HepG2 (cell line): ENCODE measurements around the gene ANXA2. TPM values are rescaled to one million over a fixed set of nuclear protein-coding genes. Genes with fewer than 3 reads are reported as not detected.

ENCODE experiments used
- ATAC-seq: fragments of 200-7000 bp; cut with Tn5 transposase; 3 replicates; pipeline ENCODE4 v1.9.1; 2020; ENCODE audit warnings: mild to moderate bottlenecking, moderate library complexity
- BruUV-seq: library from RNA; stranded (reverse); fragments of 400-500 nt; replicated peaks from 2 replicates; lab custom pipeline; 2021; lab: Mats Ljungman, UMichigan
- CTCF ChIA-PET: fragments of 300-600 bp; formaldehyde crosslinking; extraction: SDS; loops from one replicate; lab custom pipeline; 2021; ENCODE audit warnings: low total read pairs, inconsistent platforms, low intra/inter-chr PET ratio; lab: Yijun Ruan, JAX
- POLR2A ChIA-PET: fragments of 350-600 bp; sonication (Branson Sonifier 250); formaldehyde crosslinking; loops from one replicate; lab custom pipeline; 2020; ENCODE audit warnings: antibody characterized with exemption, inconsistent platforms; lab: Yijun Ruan, JAX
- DNase-seq: peaks from one replicate; pipeline ENCODE4 v3.0.0-alpha.2; 2015; ENCODE audit warnings: low spot score
- FAIRE-seq: peaks from 3 replicates; lab custom pipeline; 2011; peaks lifted over from hg19 to GRCh38; lab: Jason Lieb, UNC
- H2AFZ ChIP-seq: one replicate; pipeline ENCODE4 v1.6.1; 2011; ENCODE audit warnings: low read length, inconsistent platforms
- H3K27ac ChIP-seq: fragments of 300-600 bp; 3 replicates; pipeline ENCODE4 v1.8.0; 2011; ENCODE audit warnings: mixed run types, mild to moderate bottlenecking, mixed read lengths, low read length, inconsistent platforms; ENCODE audit not compliant: insufficient read depth; ENCODE audit errors: extremely low read length
- H3K27me3 ChIP-seq, 2 experiments: fragments of 200-600 bp in 1 of 2; 2 replicates in 1 of 2; 3 replicates in 1 of 2; pipeline versions ENCODE4 v1.6.0 to v1.8.0; 2011; ENCODE audit warnings: low read length in 2 of 2, mild to moderate bottlenecking in 2 of 2, moderate library complexity in 2 of 2, inconsistent platforms in 1 of 2; ENCODE audit not compliant: insufficient read depth in 2 of 2, control insufficient read depth in 1 of 2
- H3K36me3 ChIP-seq, 2 experiments: fragments of 200-600 bp in 1 of 2; replicated peaks in 1 of 2; 2 replicates in 1 of 2; 3 replicates in 1 of 2; pipeline versions ENCODE4 v1.5.1 to v1.8.0; 2011; ENCODE audit warnings: low read length in 2 of 2, inconsistent platforms in 1 of 2; ENCODE audit not compliant: insufficient read depth in 2 of 2, control insufficient read depth in 1 of 2
- H3K4me1 ChIP-seq: 2 replicates; pipeline ENCODE4 v1.5.1; 2012; ENCODE audit warnings: low read length, inconsistent platforms; ENCODE audit not compliant: insufficient read depth
- H3K4me2 ChIP-seq: 2 replicates; pipeline ENCODE4 v1.6.0; 2011; ENCODE audit warnings: low read depth, low read length, inconsistent platforms
- H3K4me3 ChIP-seq, 3 experiments: fragments of 200-600 bp in 1 of 3; sonication (generic), shearing (Covaris generic) in 1 of 3; replicated peaks in 1 of 3; 2 replicates each; pipeline ENCODE4 v1.5.1; 2011 to 2016; ENCODE audit warnings: low read length in 3 of 3, inconsistent platforms in 2 of 3, low read depth in 2 of 3, mild to moderate bottlenecking in 2 of 3, control low read depth in 1 of 3, mixed read lengths in 1 of 3; ENCODE audit not compliant: insufficient read depth in 1 of 3
- H3K79me2 ChIP-seq: one replicate; pipeline ENCODE4 v1.6.1; 2011; ENCODE audit warnings: low read length, inconsistent platforms; ENCODE audit not compliant: insufficient read depth
- H3K9ac ChIP-seq: 2 replicates; pipeline ENCODE4 v1.6.0; 2011; ENCODE audit warnings: mild to moderate bottlenecking, low read depth, low read length, inconsistent platforms; ENCODE audit not compliant: insufficient read depth
- H3K9me3 ChIP-seq: 2 replicates; pipeline ENCODE4 v1.5.1; 2012; ENCODE audit warnings: mild to moderate bottlenecking, low read length
- H4K20me1 ChIP-seq: 2 replicates; pipeline ENCODE4 v1.6.0; 2011; ENCODE audit warnings: inconsistent platforms, mild to moderate bottlenecking, low read length, moderate library complexity; ENCODE audit not compliant: insufficient read depth
- CBX5 ChIP-seq: sonication (generic); formaldehyde crosslinking; IDR thresholded peaks from 2 replicates; pipeline ENCODE4 v1.4.0; 2020; ENCODE audit warnings: missing genetic modification reagents, borderline replicate concordance
- CENPBD1 ChIP-seq: sonication (generic); formaldehyde crosslinking; IDR thresholded peaks from 2 replicates; pipeline ENCODE4 v1.8.0; 2022; ENCODE audit warnings: missing genetic modification reagents, low read depth, mild to moderate bottlenecking, borderline replicate concordance
- PITX1 ChIP-seq: sonication (generic); formaldehyde crosslinking; IDR thresholded peaks from 2 replicates; pipeline ENCODE4 v1.5.1; 2020; ENCODE audit warnings: mild to moderate bottlenecking, missing genetic modification reagents
- RELA ChIP-seq: sonication (generic); formaldehyde crosslinking; IDR thresholded peaks from 2 replicates; pipeline ENCODE4 v1.4.0; 2020; ENCODE audit warnings: missing genetic modification reagents
- SIX1 ChIP-seq: sonication (generic); formaldehyde crosslinking; IDR thresholded peaks from 2 replicates; pipeline ENCODE4 v1.4.0; 2020; ENCODE audit warnings: missing genetic modification reagents, borderline replicate concordance
- SOX5 ChIP-seq: IDR thresholded peaks from 2 replicates; pipeline ENCODE4 v1.6.1; 2016; ENCODE audit warnings: borderline replicate concordance
- SPEN ChIP-seq: sonication (generic); formaldehyde crosslinking; IDR thresholded peaks from 2 replicates; pipeline ENCODE4 v1.5.1; 2020; ENCODE audit warnings: low read depth, mild to moderate bottlenecking, missing genetic modification reagents
- THAP11 ChIP-seq: IDR thresholded peaks from 2 replicates; pipeline ENCODE4 v1.6.1; 2016; ENCODE audit warnings: missing biosample characterization, missing genetic modification reagents
- THYN1 ChIP-seq: sonication (generic); formaldehyde crosslinking; IDR thresholded peaks from 2 replicates; pipeline ENCODE4 v1.8.1; 2023; ENCODE audit warnings: low read depth, mild to moderate bottlenecking, moderate library complexity, missing genetic modification reagents, borderline replicate concordance
- ZKSCAN5 ChIP-seq: sonication (generic); formaldehyde crosslinking; IDR thresholded peaks from 2 replicates; pipeline ENCODE4 v1.5.1; 2020; ENCODE audit warnings: mild to moderate bottlenecking, missing genetic modification reagents
- ZNF205 ChIP-seq: IDR thresholded peaks from 2 replicates; pipeline ENCODE4 v1.6.1; 2018; ENCODE audit warnings: missing biosample characterization, missing genetic modification reagents
- ZNF446 ChIP-seq: sonication (generic); formaldehyde crosslinking; IDR thresholded peaks from 2 replicates; pipeline ENCODE4 v1.5.0; 2020; ENCODE audit warnings: mild to moderate bottlenecking, missing genetic modification reagents
- WGBS: methylation state at CpG from one replicate; pipeline ENCODE4 v1.1.6; 2017; ENCODE audit warnings: low lambda C conversion rate; 5-methylcytosine and 5-hydroxymethylcytosine counted together
- in situ Hi-C: cut with HindIII; loops from 2 replicates; pipeline ENCODE4 v1.10.0; 2017; ENCODE audit warnings: low pct_unique_long_range_greater_than_20kb; ENCODE audit not compliant: extremely low pct_ligation_motif_present
- intact Hi-C: fragments of 100-400 bp; cut with micrococcal nuclease; formaldehyde crosslinking; loops from one replicate; pipeline ENCODE4 v1.10.0; 2022; ENCODE audit not compliant: unreplicated experiment
- polyA plus RNA-seq, 8 experiments: library from polyadenylated mRNA; depleted of rRNA in 3 of 8; stranded (reverse) in 7 of 8; unstranded in 1 of 8; fragments of >200 nt; fragmentation: Illumina TruSeq in 4 of 8; extraction: Trizol in 4 of 8; gene quantifications; 2 replicates each; pipeline versions ENCODE4 v1.2.1 to v1.2.3, GENCODE V29; 2011 to 2016; ENCODE audit warnings: low read depth in 4 of 8, missing spikeins in 1 of 8, mixed read lengths in 1 of 8; ENCODE audit not compliant: insufficient read depth in 1 of 8
- total RNA-seq, 5 experiments: library from RNA; depleted of rRNA; stranded (reverse); fragments of >200 nt; fragmentation: Illumina TruSeq; extraction: Trizol; gene quantifications; 2 replicates each; pipeline ENCODE4 v1.2.3, GENCODE V29; 2016; ENCODE audit warnings: low read depth in 1 of 5
- TF ChIP-seq, protein P1 (sequence below): sonication (generic); formaldehyde crosslinking; IDR thresholded peaks from 2 replicates; pipeline ENCODE4 v1.8.0; 2023; ENCODE audit warnings: mild to moderate bottlenecking, missing genetic modification reagents
- TF ChIP-seq, protein P2 (sequence below): IDR thresholded peaks from 2 replicates; pipeline ENCODE4 v1.6.1; 2016; ENCODE audit warnings: missing biosample characterization, missing genetic modification reagents, low read depth

ANXA2 gene
- total and polyA plus RNA-seq, 2 of the 13 experiments (the other 11 are each of a cell fraction or from before 2014, with no cell fraction given): 196 to 613 TPM

DNA sequence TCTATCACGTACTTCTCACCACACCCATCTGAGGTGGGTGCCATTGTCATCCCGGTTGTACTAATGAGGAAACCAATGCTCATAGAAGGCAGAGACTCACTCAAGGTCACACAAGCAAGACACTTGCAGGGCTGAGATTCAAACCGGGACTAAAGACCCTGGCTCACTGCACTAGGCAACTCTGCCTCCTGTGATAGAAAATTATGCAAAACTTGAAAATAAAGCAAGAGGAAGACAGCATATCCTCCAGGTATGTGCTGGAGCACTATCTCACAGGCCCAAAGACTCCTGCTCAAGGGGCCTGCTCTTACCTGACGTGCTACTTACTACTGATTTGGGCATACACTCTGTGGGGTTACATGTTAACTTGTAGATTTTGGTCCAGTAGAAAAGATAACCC is 25.6 kb downstream of the ANXA2 start:
- ChIA-PET POLR2A (interaction anchor here (0.8 to 5.2 kb wide), 3 partner anchors 21 to 106 kb away, joined by 3 to 117 read pairs (median 59); no protein-coding TSS in a partner anchor), CTCF (no interaction called here)
- no peak overlapping the region for H3K9ac ChIP-seq
- H2AFZ ChIP-seq: no peak overlapping the region
- H3K4me1 ChIP-seq: peaks cover 88% of the 10 kb centered on the region
- no peak for DNase-seq
- no peaks in the 10 kb centered on the region for H4K20me1 ChIP-seq
- ATAC-seq: no peak
- peak overlapping the region; percentile 93 for H3K27ac ChIP-seq
- TF ChIP-seq CBX5 (CRISPR knock-in tag): no peak
- TF ChIP-seq THYN1 (CRISPR knock-in tag): no peak
- no peak for TF ChIP-seq ZNF205
- TF ChIP-seq PITX1: no peak
- no peak for TF ChIP-seq ZNF446
- H3K4me3 ChIP-seq: no peak overlapping the region
- BruUV-seq: no TSS peak
- H3K79me2 ChIP-seq: peaks cover 43% of the 10 kb centered on the region
- no peak for FAIRE-seq
- no peak overlapping the region for H3K4me2 ChIP-seq
- intact Hi-C loops: loop anchor here (5.0 kb wide), 1 partner anchor 70 kb away; no protein-coding TSS in a partner anchor
- no peaks in the 10 kb centered on the region for H3K9me3 ChIP-seq
- 92% methylated on average over 3 of the region's 4 CpGs for WGBS
- in situ Hi-C loops: no loop called here
- no peaks in the 10 kb centered on the region for H3K27me3 ChIP-seq
- H3K36me3 ChIP-seq: peaks cover 3 to 38% of the 10 kb centered on the region in 2 experiments; a peak in 4 of 5 replicates

GRCh38 chr15:60371175-60372051 is 26.4 kb downstream of the ANXA2 start:
- FAIRE-seq (no peak), DNase-seq (peak; percentile 70), ATAC-seq (no peak)
- no peak overlapping the region for H3K9ac ChIP-seq
- POLR2A ChIA-PET: no interaction called here
- H3K9me3 ChIP-seq: no peaks in the 10 kb centered on the region
- intact Hi-C loops: loop anchor here (5.0 kb wide), 1 partner anchor 71 kb away; no protein-coding TSS in a partner anchor
- peaks cover 1 to 31% of the 10 kb centered on the region in 2 experiments; a peak in 4 of 5 replicates for H3K36me3 ChIP-seq
- H3K4me3 ChIP-seq: no peak overlapping the region
- peak overlapping the region; percentile 49 for H3K27ac ChIP-seq
- peaks cover 80% of the 10 kb centered on the region for H3K4me1 ChIP-seq
- H2AFZ ChIP-seq: no peak overlapping the region
- no peaks in the 10 kb centered on the region for H4K20me1 ChIP-seq
- 80% methylated on average over 18 of the region's 20 CpGs for WGBS
- in situ Hi-C loops: no loop called here
- H3K4me2 ChIP-seq: no peak overlapping the region
- no TSS peak for BruUV-seq
- H3K79me2 ChIP-seq: peaks cover 43% of the 10 kb centered on the region
- CTCF ChIA-PET: no interaction called here
- H3K27me3 ChIP-seq: no peaks in the 10 kb centered on the region
- no peak for TF ChIP-seq SPEN
- TF ChIP-seq CENPBD1 (CRISPR knock-in tag): no peak
- TF ChIP-seq, protein P1, sequence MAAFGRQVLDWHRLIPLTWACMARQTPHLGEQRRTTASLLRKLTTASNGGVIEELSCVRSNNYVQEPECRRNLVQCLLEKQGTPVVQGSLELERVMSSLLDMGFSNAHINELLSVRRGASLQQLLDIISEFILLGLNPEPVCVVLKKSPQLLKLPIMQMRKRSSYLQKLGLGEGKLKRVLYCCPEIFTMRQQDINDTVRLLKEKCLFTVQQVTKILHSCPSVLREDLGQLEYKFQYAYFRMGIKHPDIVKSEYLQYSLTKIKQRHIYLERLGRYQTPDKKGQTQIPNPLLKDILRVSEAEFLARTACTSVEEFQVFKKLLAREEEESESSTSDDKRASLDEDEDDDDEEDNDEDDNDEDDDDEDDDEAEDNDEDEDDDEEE: no peak
- no peak for TF ChIP-seq ZKSCAN5
- TF ChIP-seq THAP11 (CRISPR knock-in tag): 0 out of 2 replicates have a peak, but pooled peaks have one; percentile 16
- TF ChIP-seq SIX1 (CRISPR knock-in tag): no peak
- TF ChIP-seq RELA (CRISPR knock-in tag): no peak
- TF ChIP-seq, protein P2, sequence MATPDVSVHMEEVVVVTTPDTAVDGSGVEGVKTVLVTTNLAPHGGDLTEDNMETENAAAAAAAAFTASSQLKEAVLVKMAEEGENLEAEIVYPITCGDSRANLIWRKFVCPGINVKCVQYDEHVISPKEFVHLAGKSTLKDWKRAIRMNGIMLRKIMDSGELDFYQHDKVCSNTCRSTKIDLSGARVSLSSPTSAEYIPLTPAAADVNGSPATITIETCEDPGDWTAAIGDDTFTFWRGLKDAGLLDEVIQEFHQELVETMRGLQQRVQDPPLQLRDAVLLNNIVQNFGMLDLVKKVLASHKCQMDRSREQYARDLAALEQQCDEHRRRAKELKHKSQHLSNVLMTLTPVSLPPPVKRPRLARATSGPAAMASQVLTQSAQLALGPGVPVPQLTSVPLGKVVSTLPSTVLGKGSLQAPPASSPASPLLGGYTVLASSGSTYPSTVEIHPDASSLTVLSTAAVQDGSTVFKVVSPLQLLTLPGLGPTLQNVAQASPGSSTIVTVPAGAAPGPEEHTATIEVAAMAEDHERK (CRISPR knock-in tag): no peak
- peak; percentile 38; the same call in 1 of the 2 replicates for TF ChIP-seq SOX5 (CRISPR knock-in tag)
